HTR-8/SVneo (cell line): ENCODE results near the gene HSP90AB1.

Experiments
- DNase-seq: peaks from one replicate; pipeline ENCODE4 v3.0.0; 2011; ENCODE audit warnings: low spot score, mixed read lengths; ENCODE audit not compliant: insufficient read length
- FAIRE-seq: peaks from 2 replicates; lab custom pipeline; 2011; peaks lifted over from hg19 to GRCh38; lab: Jason Lieb, UNC

HSP90AB1 gene

GRCh38 chr6:44246663-44247337 lies at the start of gene HSP90AB1:
TSS of gene HSP90AB1 (plus strand) at chr6:44247101. CDS start at chr6:44248630, 1,529 bp downstream.
- FAIRE-seq = peak; percentile 84
- peak; percentile 92 for DNase-seq

GRCh38 chr6:44198684-44199083 lies 48.2 kb upstream of the HSP90AB1 start:
- FAIRE-seq (no peak), DNase-seq (no peak)

DNA sequence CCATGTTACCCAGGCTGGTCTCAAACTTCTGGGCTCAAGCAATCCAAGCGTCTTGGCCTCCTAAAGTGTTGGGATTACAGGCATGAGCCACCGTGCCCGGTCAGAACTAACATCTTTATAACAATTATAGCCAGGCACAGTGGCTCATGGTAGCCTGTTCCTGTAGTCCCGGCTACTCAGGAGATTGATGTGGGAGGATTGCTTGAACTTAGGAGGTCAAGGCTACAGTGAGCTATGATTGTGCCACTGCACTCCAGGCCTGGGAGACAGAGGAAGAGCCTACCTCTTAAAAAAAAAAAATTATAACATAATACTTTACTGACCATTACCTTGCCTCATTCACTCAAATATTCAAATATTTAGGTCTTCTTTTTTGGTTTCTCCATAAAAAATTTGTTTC lies 47.0 kb upstream of the HSP90AB1 start:
- no peak for FAIRE-seq
- DNase-seq = no peak

GRCh38 chr6:44201200-44201599 lies 45.7 kb upstream of the HSP90AB1 start:
- no peak for DNase-seq
- no peak for FAIRE-seq

GRCh38 chr6:44201638-44202303 lies 45.1 kb upstream of the HSP90AB1 start:
- DNase-seq (no peak), FAIRE-seq (no peak)

- FAIRE-seq (no peak), DNase-seq (no peak)
Measured at GRCh38 chr6:44202332-44202971, 44.4 kb upstream of the HSP90AB1 start.

- DNase-seq (no peak), FAIRE-seq (no peak)
Measured at GRCh38 chr6:44202972-44203750, 43.7 kb upstream of the HSP90AB1 start.

- FAIRE-seq (no peak), DNase-seq (no peak)
Measured at GRCh38 chr6:44203955-44204354, 42.9 kb upstream of the HSP90AB1 start.

- FAIRE-seq = no peak
- no peak for DNase-seq
Measured at GRCh38 chr6:44207966-44208365, 38.9 kb upstream of the HSP90AB1 start.

- FAIRE-seq (no peak), DNase-seq (no peak)
Measured at GRCh38 chr6:44211284-44211683, 35.6 kb upstream of the HSP90AB1 start.

- DNase-seq = no peak
- no peak for FAIRE-seq
Measured at GRCh38 chr6:44214307-44214706, 32.6 kb upstream of the HSP90AB1 start.

DNA sequence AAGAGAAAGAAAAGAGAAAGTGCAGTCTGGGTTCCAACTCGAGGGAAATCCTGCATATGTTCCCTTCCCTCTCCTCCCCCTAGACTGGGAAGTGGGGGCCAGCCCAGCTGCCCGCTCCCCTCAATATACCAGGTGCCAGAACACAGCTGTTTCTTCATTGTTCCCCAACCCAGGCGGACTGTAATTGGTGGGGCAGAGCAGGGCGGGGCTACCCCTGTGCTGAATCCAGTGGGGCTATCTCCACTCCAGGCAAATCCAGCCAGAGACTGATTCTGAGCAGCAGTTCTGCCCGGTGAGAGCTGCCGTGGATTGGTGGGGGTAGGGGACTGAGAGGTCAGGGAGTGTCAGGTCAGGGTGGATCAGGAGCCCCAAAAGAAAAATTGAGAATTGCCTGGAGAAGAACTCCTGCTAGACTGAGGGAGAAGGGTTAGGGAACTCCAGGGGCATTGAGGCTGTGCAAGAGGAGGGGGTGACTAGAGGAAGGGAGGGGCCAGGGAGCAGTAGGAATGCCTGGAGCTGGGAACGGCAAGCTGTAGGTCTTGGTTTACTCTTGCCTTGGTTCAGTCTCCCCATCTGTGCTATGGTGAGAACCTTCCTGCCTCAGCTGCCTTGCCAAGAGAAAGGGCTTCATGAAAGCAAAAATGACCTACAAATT lies 30.1 kb upstream of the HSP90AB1 start, which contains the start of gene MYMX:
MYMX (plus strand) TSS at position 250 of the 655 bp plus-strand sequence. CDS start 546 bp downstream, outside the sequence.
- DNase-seq (no peak), FAIRE-seq (no peak)

DNA sequence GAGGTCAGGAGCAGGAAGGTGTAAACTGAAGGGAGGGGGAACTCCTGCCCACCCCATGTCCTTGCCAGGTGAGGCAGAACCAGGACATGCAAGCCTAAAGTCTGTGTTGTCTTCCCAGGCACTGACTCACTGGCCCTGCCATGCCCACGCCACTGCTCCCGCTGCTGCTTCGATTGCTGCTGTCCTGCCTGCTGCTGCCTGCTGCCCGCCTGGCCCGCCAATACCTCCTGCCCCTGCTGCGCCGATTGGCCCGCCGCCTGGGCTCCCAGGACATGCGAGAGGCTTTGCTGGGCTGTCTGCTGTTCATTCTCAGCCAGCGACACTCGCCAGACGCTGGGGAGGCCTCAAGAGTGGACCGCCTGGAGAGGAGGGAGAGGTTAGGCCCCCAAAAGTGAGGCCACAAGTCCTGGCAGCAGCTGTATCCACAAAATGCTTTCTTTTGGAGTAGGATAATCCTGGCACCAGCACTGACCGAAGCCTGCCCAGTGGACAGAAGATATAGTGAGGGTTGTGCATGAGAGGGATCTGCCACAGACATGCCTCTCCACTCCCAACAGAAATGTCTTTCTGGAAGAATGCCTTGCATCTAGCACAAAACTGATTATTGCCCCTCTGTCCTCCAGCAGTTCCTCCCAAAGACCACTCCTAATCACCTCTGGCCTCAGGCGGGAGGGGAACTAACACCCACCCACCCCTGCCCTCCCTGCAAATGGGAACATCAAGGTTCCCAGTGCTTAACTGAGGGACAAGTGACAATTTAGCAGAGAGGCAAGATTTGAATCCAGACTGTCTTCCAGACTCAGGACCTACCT lies 29.4 kb upstream of the HSP90AB1 start:
- no peak for DNase-seq

GRCh38 chr6:44219053-44219814 lies 27.7 kb upstream of the HSP90AB1 start:
- FAIRE-seq (no peak), DNase-seq (peak; percentile 51)

More for the DNA sequence above, 29.4 kb upstream of the HSP90AB1 start:
- no peak for FAIRE-seq

DNA sequence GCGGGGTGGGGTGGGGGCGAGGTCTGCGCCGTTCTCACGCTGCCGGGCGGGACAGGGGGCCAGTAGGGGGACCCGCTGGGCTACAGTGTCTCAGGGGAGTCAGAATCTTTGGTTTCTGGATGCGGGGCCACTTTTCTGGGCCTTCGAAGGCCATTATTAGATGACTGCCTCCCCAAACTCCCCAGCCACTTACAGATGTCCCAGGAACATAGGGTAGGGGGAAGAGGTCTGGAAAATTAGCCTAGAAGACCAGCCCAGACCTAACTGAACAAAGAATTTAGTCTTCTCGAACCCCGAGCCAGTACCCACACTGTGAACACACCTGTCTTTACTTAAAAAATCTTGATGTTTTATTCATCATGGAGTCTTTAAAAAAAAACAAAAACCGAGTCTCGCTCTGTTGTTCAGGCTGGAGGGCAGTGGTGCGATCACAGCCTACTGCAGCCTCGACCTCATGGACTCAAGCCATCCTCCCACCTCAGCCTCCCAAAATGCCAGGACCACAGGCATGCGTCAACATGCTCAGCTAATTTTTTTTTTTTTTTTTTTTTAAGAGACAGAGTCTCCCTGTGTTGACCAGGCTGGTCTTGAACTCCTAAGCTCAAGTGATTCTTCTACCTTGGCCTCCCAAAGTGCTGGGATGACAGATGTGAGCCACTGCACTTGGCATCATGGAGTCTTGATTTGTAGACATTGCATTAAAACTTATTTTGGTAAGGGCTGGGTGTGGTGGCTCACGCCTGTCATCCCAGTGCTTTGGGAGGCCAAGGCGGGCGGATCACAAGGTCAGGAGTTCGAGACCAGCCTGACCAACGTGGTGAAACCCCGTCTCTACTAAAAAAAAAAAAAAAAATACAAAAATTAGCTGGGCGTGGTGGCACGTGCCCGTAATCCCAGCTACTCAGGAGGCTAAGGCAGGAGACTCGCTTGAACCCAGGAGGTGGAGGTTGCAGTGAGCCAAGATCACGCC lies 26.8 kb upstream of the HSP90AB1 start:
- FAIRE-seq = no peak
- DNase-seq = no peak

DNA sequence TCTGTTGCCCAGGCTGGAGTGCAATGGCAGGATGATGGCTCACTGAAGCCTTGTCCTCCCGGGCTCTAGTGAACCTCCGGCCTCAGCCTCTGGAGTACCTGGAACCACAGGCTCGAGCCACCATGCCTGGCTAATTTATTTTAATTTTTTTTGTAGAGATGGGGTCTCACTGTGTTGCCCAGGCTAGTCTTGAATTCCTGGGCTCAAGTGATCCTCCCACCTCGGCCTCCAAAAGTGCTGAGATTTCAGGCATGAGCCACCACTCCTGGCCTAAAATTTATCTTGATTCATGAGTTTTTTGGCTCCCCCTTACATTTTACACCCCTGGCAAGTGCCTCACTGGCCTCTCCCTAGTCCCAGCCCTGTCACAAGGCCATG lies 26.0 kb upstream of the HSP90AB1 start:
- FAIRE-seq (no peak), DNase-seq (no peak)

DNA sequence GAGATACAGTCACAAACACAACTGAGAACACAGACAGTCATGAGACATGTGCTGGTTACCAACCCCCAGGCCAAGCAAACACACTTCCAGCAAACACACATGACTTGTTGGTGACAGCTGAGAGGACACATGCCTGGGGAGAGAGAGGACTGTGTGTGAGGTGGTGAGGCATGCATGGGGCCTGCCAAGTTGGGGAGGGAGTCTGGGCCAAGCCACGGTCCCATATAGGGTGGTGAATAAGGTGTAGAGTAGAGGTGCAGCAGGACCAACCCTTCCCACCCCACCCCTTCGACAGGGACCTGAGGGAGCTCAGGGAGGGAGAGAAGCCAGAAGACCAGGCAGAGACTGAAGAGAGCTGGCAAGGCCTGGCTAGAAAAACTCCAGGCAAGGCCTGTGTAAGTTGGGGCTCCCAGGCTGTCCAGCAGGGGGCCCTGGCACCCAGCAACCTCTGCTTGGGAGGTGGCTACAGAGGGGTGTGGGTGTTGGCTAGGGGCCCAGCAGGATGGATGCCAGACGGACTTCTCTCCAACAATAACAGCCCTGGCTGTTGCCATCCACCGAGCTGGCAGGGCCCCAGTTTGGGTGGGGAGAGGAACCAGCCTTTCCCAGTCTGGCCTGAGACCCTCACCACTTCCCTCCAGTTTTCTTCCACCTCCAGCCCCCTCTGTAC lies 25.5 kb upstream of the HSP90AB1 start:
- DNase-seq (peak; percentile 87), FAIRE-seq (no peak)
